SK-N-SH treated with all-trans-retinoic acid at 6 μM for 48 hours (cell line): Measurements from ENCODE around the gene C1QC.

Source experiments
- ATAC-seq: fragments of 200-7000 bp; cut with Tn5 transposase; 3 replicates; pipeline ENCODE4 v1.9.1; 2020; ENCODE audit warnings: mild to moderate bottlenecking, moderate library complexity
- ARNTL ChIP-seq: fragments of 450-650 bp; formaldehyde crosslinking; IDR thresholded peaks from 2 replicates; pipeline ENCODE4 v1.5.0; 2020; ENCODE audit warnings: low read depth, mild to moderate bottlenecking, moderate library complexity, borderline replicate concordance
- BACH2 ChIP-seq: fragments of 250-450 bp; sonication (Bioruptor Pico); IDR thresholded peaks from 2 replicates; pipeline ENCODE4 v1.9.0; 2021; ENCODE audit warnings: mild to moderate bottlenecking, borderline replicate concordance
- CSDC2 ChIP-seq: fragments of 250-450 bp; sonication (Bioruptor Pico); IDR thresholded peaks from 2 replicates; pipeline ENCODE4 v1.5.0; 2020; ENCODE audit warnings: mild to moderate bottlenecking, moderate library complexity
- ESRRG ChIP-seq: fragments of 250-450 bp; sonication (Bioruptor Pico); IDR thresholded peaks from 2 replicates; pipeline ENCODE4 v1.6.1; 2021; ENCODE audit warnings: mild to moderate bottlenecking
- GLIS3 ChIP-seq: fragments of 250-450 bp; sonication (Bioruptor Pico); IDR thresholded peaks from 2 replicates; pipeline ENCODE4 v1.5.0; 2020; ENCODE audit warnings: mild to moderate bottlenecking, moderate library complexity
- ISL1 ChIP-seq: fragments of 250-450 bp; sonication (Bioruptor Pico); IDR thresholded peaks from 2 replicates; pipeline ENCODE4 v2.1.2; 2022; ENCODE audit warnings: mild to moderate bottlenecking, moderate library complexity
- PPARA ChIP-seq: fragments of 250-450 bp; sonication (Bioruptor Pico); IDR thresholded peaks from 2 replicates; pipeline ENCODE4 v1.5.0; 2020; ENCODE audit warnings: mild to moderate bottlenecking, borderline replicate concordance
- SNAI2 ChIP-seq: fragments of 250-450 bp; sonication (Bioruptor Pico); IDR thresholded peaks from 2 replicates; pipeline ENCODE4 v1.5.0; 2020; ENCODE audit warnings: mild to moderate bottlenecking, moderate library complexity
- TCF4 ChIP-seq: fragments of 250-450 bp; sonication (Bioruptor Pico); IDR thresholded peaks from 2 replicates; pipeline ENCODE4 v1.8.0; 2021; ENCODE audit warnings: mild to moderate bottlenecking, moderate library complexity, borderline replicate concordance
- ZFP3 ChIP-seq: fragments of 250-450 bp; sonication (Bioruptor Pico); IDR thresholded peaks from 2 replicates; pipeline ENCODE4 v1.5.0; 2020; ENCODE audit warnings: mild to moderate bottlenecking, moderate library complexity
- ZFP30 ChIP-seq: fragments of 450-650 bp; formaldehyde crosslinking; IDR thresholded peaks from 2 replicates; pipeline ENCODE4 v1.5.0; 2022; ENCODE audit warnings: mild to moderate bottlenecking, moderate library complexity
- ZNF565 ChIP-seq: fragments of 450-650 bp; formaldehyde crosslinking; conservative IDR thresholded peaks from 2 replicates; pipeline ENCODE4 v1.5.0; 2020; ENCODE audit warnings: low read depth, mild to moderate bottlenecking, moderate library complexity
- ZNF70 ChIP-seq: fragments of 450-650 bp; formaldehyde crosslinking; IDR thresholded peaks from 2 replicates; pipeline ENCODE4 v1.5.0; 2020; ENCODE audit warnings: mild to moderate bottlenecking, moderate library complexity
- ZNF8 ChIP-seq: fragments of 450-650 bp; formaldehyde crosslinking; IDR thresholded peaks from 2 replicates; pipeline ENCODE4 v1.5.0; 2020; ENCODE audit warnings: mild to moderate bottlenecking, moderate library complexity
- TF ChIP-seq, protein P1 (sequence below): fragments of 250-450 bp; sonication (Bioruptor Pico); IDR thresholded peaks from 2 replicates; pipeline ENCODE4 v1.8.0; 2020; ENCODE audit warnings: mild to moderate bottlenecking, moderate library complexity, borderline replicate concordance
- TF ChIP-seq, protein P2 (sequence below): fragments of 250-450 bp; sonication (Bioruptor Pico); IDR thresholded peaks from 2 replicates; pipeline ENCODE4 v1.5.0; 2020; ENCODE audit warnings: mild to moderate bottlenecking, moderate library complexity
- TF ChIP-seq, protein P3 (sequence below): fragments of 250-450 bp; sonication (Bioruptor Pico); IDR thresholded peaks from 2 replicates; pipeline ENCODE4 v1.5.1; 2020; ENCODE audit warnings: low read depth, mild to moderate bottlenecking, moderate library complexity

The C1QC gene

DNA sequence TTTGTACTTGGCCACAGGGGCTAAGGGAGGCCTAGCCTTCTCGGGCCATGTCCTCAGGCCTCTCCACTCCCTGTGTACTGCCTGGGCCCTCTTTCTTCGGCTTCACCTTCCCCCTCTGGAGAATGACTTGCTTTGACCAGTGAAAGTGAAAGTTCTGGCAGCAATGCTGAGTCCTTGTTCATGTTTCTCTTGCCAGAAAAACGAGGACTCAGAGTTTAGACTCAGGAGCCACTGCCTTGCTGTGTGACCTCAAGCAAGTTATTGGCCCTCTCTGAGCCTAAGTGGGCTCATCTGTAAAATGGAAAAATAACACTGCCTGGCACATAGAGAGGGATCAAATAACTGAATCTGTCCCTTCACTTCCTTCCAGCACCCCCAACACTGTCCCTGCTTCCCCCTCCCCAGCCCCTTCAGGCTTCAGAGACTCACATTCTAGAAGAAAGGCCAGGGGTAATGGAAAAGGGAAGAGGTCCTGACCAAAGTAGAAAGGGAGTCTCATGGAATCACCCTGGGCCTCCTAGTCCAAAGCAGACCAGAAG is 5.5 kb upstream of the C1QC start (continued):
- TF ChIP-seq, protein P1, sequence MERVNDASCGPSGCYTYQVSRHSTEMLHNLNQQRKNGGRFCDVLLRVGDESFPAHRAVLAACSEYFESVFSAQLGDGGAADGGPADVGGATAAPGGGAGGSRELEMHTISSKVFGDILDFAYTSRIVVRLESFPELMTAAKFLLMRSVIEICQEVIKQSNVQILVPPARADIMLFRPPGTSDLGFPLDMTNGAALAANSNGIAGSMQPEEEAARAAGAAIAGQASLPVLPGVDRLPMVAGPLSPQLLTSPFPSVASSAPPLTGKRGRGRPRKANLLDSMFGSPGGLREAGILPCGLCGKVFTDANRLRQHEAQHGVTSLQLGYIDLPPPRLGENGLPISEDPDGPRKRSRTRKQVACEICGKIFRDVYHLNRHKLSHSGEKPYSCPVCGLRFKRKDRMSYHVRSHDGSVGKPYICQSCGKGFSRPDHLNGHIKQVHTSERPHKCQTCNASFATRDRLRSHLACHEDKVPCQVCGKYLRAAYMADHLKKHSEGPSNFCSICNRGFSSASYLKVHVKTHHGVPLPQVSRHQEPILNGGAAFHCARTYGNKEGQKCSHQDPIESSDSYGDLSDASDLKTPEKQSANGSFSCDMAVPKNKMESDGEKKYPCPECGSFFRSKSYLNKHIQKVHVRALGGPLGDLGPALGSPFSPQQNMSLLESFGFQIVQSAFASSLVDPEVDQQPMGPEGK (CRISPR knock-in tag), result no peak
- TF ChIP-seq ZFP30 (CRISPR knock-in tag) (no peak), ISL1 (CRISPR knock-in tag) (no peak), SNAI2 (CRISPR knock-in tag) (no peak), ESRRG (CRISPR knock-in tag) (no peak), ZNF70 (CRISPR knock-in tag) (no peak), BACH2 (CRISPR knock-in tag) (no peak), ZNF8 (CRISPR knock-in tag) (no peak), ZNF565 (CRISPR knock-in tag) (no peak)
- TF ChIP-seq, protein P2, sequence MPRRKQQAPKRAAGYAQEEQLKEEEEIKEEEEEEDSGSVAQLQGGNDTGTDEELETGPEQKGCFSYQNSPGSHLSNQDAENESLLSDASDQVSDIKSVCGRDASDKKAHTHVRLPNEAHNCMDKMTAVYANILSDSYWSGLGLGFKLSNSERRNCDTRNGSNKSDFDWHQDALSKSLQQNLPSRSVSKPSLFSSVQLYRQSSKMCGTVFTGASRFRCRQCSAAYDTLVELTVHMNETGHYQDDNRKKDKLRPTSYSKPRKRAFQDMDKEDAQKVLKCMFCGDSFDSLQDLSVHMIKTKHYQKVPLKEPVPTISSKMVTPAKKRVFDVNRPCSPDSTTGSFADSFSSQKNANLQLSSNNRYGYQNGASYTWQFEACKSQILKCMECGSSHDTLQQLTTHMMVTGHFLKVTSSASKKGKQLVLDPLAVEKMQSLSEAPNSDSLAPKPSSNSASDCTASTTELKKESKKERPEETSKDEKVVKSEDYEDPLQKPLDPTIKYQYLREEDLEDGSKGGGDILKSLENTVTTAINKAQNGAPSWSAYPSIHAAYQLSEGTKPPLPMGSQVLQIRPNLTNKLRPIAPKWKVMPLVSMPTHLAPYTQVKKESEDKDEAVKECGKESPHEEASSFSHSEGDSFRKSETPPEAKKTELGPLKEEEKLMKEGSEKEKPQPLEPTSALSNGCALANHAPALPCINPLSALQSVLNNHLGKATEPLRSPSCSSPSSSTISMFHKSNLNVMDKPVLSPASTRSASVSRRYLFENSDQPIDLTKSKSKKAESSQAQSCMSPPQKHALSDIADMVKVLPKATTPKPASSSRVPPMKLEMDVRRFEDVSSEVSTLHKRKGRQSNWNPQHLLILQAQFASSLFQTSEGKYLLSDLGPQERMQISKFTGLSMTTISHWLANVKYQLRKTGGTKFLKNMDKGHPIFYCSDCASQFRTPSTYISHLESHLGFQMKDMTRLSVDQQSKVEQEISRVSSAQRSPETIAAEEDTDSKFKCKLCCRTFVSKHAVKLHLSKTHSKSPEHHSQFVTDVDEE (CRISPR knock-in tag), result no peak

DNA sequence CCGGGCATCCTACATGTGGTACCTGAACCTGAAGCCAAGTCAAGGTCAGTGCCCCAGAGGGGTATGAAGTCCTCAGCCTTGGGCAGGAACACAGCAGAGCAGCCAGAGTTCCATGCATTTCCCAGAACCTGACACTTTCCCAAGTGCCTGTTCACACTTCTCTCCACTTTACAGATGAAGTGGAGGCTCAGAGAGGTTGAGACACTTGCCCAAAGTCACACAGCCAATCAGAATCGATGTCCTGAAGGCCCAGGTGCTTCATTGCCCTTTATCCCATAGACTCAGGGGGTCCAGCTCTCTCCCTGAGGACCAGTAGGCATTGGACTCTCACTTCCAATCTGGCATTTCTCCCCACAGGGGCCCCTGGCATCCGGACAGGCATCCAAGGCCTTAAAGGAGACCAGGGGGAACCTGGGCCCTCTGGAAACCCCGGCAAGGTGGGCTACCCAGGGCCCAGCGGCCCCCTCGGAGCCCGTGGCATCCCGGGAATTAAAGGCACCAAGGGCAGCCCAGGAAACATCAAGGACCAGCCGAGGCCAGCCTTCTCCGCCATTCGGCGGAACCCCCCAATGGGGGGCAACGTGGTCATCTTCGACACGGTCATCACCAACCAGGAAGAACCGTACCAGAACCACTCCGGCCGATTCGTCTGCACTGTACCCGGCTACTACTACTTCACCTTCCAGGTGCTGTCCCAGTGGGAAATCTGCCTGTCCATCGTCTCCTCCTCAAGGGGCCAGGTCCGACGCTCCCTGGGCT is 4.8 kb upstream of the C1QC start:
- no peak for TF ChIP-seq ZNF70 (CRISPR knock-in tag)
- TF ChIP-seq, protein P3, sequence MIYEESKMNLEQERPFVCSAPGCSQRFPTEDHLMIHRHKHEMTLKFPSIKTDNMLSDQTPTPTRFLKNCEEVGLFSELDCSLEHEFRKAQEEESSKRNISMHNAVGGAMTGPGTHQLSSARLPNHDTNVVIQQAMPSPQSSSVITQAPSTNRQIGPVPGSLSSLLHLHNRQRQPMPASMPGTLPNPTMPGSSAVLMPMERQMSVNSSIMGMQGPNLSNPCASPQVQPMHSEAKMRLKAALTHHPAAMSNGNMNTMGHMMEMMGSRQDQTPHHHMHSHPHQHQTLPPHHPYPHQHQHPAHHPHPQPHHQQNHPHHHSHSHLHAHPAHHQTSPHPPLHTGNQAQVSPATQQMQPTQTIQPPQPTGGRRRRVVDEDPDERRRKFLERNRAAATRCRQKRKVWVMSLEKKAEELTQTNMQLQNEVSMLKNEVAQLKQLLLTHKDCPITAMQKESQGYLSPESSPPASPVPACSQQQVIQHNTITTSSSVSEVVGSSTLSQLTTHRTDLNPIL (CRISPR knock-in tag), result no peak
- TF ChIP-seq PPARA (CRISPR knock-in tag), result no peak
- TF ChIP-seq ZNF8 (CRISPR knock-in tag), result no peak
- TF ChIP-seq TCF4, result no peak
- TF ChIP-seq GLIS3 (CRISPR knock-in tag), result no peak
- no peak for TF ChIP-seq ZFP3 (CRISPR knock-in tag)
- TF ChIP-seq, protein P1 (CRISPR knock-in tag), result no peak
- no peak for TF ChIP-seq CSDC2 (CRISPR knock-in tag)
- TF ChIP-seq BACH2 (CRISPR knock-in tag), result no peak
- TF ChIP-seq ISL1 (CRISPR knock-in tag), result no peak
- no peak for TF ChIP-seq ARNTL (CRISPR knock-in tag)
- TF ChIP-seq ZNF565 (CRISPR knock-in tag), result no peak
- no peak for ATAC-seq

DNA sequence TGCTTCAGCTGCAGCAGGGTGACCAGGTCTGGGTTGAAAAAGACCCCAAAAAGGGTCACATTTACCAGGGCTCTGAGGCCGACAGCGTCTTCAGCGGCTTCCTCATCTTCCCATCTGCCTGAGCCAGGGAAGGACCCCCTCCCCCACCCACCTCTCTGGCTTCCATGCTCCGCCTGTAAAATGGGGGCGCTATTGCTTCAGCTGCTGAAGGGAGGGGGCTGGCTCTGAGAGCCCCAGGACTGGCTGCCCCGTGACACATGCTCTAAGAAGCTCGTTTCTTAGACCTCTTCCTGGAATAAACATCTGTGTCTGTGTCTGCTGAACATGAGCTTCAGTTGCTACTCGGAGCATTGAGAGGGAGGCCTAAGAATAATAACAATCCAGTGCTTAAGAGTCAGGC is 4.1 kb upstream of the C1QC start:
- TF ChIP-seq, protein P2 (CRISPR knock-in tag), result no peak
- TF ChIP-seq ARNTL (CRISPR knock-in tag), result no peak
- TF ChIP-seq ZNF70 (CRISPR knock-in tag), result no peak
- no peak for TF ChIP-seq PPARA (CRISPR knock-in tag)
- no peak for TF ChIP-seq TCF4
- peak; percentile 12; the same call in 1 of the 3 replicates for ATAC-seq
